Small intestine (tissue), 7 donors: ENCODE measurements around the gene PKMYT1. TPM values are rescaled to one million over a fixed set of nuclear protein-coding genes. Genes with fewer than 3 reads are reported as not detected.
A peak's percentile ranks its signal among the peaks of the same experiment; 100 is the strongest.

ENCODE experiments used
- DNase-seq, 2 donors: peaks; one replicate each; pipeline versions ENCODE4 v3.0.0 to v3.0.0-alpha.2; 2013
- FAIRE-seq: peaks from 2 replicates; lab custom pipeline; 2012; peaks lifted over from hg19 to GRCh38; lab: Jason Lieb, UNC
- H3K27ac ChIP-seq, 3 donors: one replicate each; pipeline ENCODE4 v1.5.1; 2013; ENCODE audit warnings: low read length in 2 of 3, mild to moderate bottlenecking in 2 of 3, control low read depth in 1 of 3, inconsistent platforms in 1 of 3, low read depth in 1 of 3, moderate library complexity in 1 of 3
- H3K27me3 ChIP-seq, 3 donors: one replicate each; pipeline ENCODE4 v1.6.1; 2013; ENCODE audit warnings: low read length in 3 of 3, inconsistent platforms in 1 of 3; ENCODE audit not compliant: control insufficient read depth in 3 of 3, insufficient read depth in 3 of 3
- H3K36me3 ChIP-seq, 3 donors: one replicate each; pipeline ENCODE4 v1.6.1; 2013; ENCODE audit warnings: low read length in 3 of 3, inconsistent platforms in 1 of 3, low read depth in 1 of 3, mild to moderate bottlenecking in 1 of 3, moderate library complexity in 1 of 3; ENCODE audit not compliant: control insufficient read depth in 3 of 3, insufficient read depth in 2 of 3
- H3K4me1 ChIP-seq, 3 donors: one replicate each; pipeline ENCODE4 v1.6.1; 2013; ENCODE audit warnings: low read length in 2 of 3, inconsistent platforms in 1 of 3, low read depth in 1 of 3, mild to moderate bottlenecking in 1 of 3, moderate library complexity in 1 of 3; ENCODE audit not compliant: control insufficient read depth in 3 of 3, insufficient read depth in 2 of 3
- H3K4me3 ChIP-seq, 3 donors: one replicate each; pipeline ENCODE4 v1.5.1; 2013; ENCODE audit warnings: low read length in 3 of 3, control low read depth in 1 of 3, inconsistent platforms in 1 of 3, low read depth in 1 of 3, mild to moderate bottlenecking in 1 of 3, moderate library complexity in 1 of 3
- H3K9me3 ChIP-seq, 2 donors: one replicate each; pipeline ENCODE4 v1.6.1; 2013; ENCODE audit warnings: low read depth in 1 of 2, low read length in 1 of 2; ENCODE audit not compliant: control insufficient read depth in 2 of 2, insufficient read depth in 1 of 2
- WGBS, 3 donors: extraction: QIAGEN DNeasy Blood & Tissue Kit; methylation state at CpG; one replicate each; pipeline ENCODE4 v1.1.7; 2013; 5-methylcytosine and 5-hydroxymethylcytosine counted together
- polyA plus RNA-seq, 4 donors: library from polyadenylated mRNA; stranded (reverse) in 3 of 4; unstranded in 1 of 4; fragments of 200-250 nt in 3 of 4; fragments of 120-200 nt in 1 of 4; gene quantifications; one replicate each; pipeline versions ENCODE4 v1.2.1 to v1.2.3, GENCODE V29; 2013
- donor health status: healthy with polysubstance abuse.
- donor health status: control.
- donor health status: control.
- donor health status: Bipolar disorder and iron deficiency.
- donor health status: healthy.

The PKMYT1 gene
- polyA plus RNA-seq, 4 donors: 2.5 to 24.7 (median 7.0) TPM

DNA sequence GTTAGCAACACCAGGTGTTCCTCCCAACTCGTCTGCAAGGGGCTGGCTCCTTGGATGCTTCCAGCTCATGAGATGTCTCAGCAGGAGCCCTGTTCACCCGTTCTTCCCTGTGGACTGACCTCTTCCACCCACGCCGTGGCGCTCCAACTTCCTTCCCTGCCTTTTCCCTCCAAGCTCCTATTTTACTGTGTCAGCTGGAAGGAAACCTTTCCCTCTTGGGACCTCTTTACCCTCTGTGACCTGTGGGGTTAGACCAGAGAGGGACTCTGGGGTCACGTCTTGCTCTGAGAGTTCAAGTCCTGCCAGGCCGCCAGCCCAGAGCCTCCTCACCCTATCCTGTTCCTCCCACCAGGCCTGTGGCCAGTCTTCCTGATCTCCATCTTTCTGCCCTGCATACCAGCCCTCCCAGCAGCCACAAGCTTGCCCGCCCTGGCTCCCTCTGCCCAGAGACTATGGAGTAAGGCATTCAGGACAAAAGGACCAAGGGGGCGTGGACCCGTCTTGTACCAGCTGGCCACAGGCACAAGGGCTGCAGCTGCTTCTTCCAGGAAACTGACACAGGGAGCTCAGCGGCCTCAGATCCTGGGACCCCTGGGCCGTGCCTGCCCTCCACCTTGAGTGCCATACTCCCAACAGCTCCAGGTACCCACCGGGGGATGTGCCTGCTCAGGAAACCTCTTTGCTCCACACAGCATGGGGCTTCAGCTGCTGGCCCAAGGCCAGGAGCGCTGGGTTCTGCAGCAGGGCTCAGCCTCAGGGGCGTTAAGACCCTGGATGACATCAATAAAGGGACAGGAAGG, 8.1 kb downstream of the PKMYT1 start:
- FAIRE-seq (no peak), DNase-seq (no peak)
- H3K4me3 ChIP-seq: no peak overlapping the region
- peaks cover 8 to 15% (median 8%) of the 10 kb centered on the region in 3 donors for H3K27me3 ChIP-seq
- no peak overlapping the region for H3K27ac ChIP-seq
- WGBS, 3 donors: 79 to 80% (median 79%) methylated on average over 15 of the region's 15 CpGs
- peaks cover 0 to 65% (median 0%) of the 10 kb centered on the region in 3 donors for H3K36me3 ChIP-seq
- peaks cover 0 to 25% (median 3%) of the 10 kb centered on the region in 3 donors for H3K4me1 ChIP-seq
- no peaks in the 10 kb centered on the region for H3K9me3 ChIP-seq

DNA sequence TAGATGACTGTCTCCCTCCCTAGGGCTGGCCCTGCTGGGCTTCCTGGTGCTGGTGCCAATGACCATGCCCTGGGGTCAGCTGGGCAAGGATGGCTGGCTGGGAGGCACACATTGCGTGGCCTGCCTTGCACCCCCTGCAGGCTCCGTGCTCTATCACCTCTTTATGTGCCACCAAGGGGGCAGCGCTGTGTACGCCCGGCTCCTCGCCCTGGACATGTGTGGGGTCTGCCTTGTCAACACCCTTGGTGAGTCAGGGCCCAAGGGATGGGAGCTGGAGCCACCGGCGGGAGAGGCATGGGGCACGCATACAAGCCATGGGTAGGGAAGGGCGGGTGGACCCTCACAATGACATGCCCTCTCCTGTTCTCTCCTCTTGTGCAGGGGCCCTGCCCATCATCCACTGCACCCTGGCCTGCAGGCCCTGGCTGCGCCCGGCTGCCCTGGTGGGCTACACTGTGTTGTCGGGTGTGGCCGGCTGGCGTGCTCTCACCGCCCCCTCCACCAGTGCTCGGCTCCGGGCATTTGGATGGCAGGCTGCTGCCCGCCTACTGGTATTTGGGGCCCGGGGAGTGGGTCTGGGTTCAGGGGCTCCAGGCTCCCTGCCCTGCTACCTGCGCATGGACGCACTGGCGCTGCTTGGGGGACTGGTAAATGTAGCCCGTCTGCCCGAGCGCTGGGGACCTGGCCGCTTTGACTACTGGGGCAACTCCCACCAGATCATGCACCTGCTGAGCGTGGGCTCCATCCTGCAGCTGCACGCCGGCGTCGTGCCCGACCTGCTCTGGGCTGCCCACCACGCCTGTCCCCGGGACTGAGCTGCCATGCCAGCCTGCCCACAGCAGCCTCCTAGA, 8.9 kb downstream of the PKMYT1 start:
- 91 to 94% (median 91%) methylated on average over 33 to 35 of the region's 35 CpGs for WGBS, 3 donors
- Histone ChIP-seq H3K9me3 (no peaks in the 10 kb centered on the region), H3K27me3 (peaks cover 12 to 20% (median 13%) of the 10 kb centered on the region in 3 donors), H3K4me3 (no peak overlapping the region), H3K27ac (no peak overlapping the region), H3K36me3 (peaks cover 0 to 56% (median 0%) of the 10 kb centered on the region in 3 donors), H3K4me1 (peaks cover 3 to 25% (median 3%) of the 10 kb centered on the region in 3 donors)
- FAIRE-seq: no peak
- no peak for DNase-seq

DNA sequence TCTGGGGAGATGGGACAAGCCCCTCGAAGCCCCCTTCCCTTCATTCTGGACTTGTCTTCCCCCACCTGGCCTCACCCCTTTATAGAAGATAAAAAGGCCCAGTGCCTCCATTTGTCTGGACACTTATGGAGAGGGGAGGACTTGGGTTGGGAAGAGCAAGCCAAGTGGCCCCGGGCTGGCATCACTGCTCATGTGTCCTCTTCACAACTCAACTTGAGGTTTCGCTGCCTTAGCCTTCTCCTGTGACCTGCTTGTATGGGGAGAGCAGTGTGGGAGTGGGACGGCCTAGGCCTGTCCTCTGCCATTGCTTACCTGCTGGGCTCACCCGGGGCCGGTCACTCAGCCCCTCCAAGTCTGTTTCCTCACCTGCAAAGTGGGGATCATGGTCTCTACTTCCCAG, 9.7 kb downstream of the PKMYT1 start:
- peaks cover 0 to 49% (median 0%) of the 10 kb centered on the region in 3 donors for H3K36me3 ChIP-seq
- H3K27me3 ChIP-seq: peaks cover 13 to 28% (median 18%) of the 10 kb centered on the region in 3 donors
- 71 to 81% (median 73%) methylated on average over 6 of the region's 6 CpGs for WGBS, 3 donors
- FAIRE-seq (no peak), DNase-seq (no peak)
- H3K9me3 ChIP-seq: no peaks in the 10 kb centered on the region
- H3K27ac ChIP-seq: no peak overlapping the region
- peak overlapping the region in 2 of 3 donors; percentile 63 to 76 for H3K4me3 ChIP-seq
- H3K4me1 ChIP-seq: peaks cover 3 to 25% (median 3%) of the 10 kb centered on the region in 3 donors

DNA sequence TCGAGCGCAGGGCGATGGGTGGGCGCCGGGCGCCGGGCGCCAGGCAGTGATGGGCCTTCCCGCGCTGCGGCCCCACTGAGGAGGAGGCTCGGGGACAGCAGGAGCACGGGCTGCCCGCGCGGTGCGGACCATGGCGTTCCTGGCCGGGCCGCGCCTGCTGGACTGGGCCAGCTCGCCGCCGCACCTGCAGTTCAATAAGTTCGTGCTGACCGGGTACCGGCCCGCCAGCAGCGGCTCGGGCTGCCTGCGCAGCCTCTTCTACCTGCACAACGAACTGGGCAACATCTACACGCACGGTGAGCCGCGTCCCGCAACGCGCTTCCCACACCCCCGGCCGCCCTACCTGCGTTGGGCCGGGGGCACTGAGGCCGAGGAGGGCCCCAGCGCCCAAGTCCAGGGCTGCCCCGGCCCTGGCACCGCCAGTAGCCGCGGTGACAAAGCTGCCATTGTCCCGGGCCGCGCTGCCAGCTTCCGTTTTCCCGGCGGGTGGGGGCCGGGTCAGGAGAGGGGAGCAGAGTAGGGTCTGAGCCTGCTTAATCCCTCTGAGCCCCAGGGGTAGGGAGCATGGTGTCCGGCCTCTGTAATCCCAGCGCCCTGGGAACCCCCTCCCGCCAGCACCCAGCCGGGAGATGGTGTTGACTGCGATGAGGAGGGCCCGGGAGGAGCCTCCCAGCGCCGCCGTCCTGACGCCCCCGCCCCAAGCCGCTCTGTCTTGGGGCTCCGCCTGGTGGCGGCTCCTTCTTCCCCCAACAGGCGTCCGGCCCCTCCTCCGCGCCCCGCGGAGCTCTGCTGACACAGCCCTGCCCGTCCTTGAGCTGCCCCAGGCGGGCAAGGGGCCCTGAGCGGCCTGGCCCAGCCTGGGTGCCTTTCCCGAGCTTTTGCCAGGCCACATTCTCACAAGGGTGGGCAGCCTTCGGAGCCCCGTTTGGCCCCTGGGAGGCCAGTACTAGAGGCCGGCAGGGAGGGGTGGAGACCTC, 10.4 kb downstream of the PKMYT1 start:
- Histone ChIP-seq H3K4me1 (peaks cover 3 to 29% (median 3%) of the 10 kb centered on the region in 3 donors), H3K27ac (peak overlapping the region in 1 of 3 donors; percentile 40), H3K36me3 (peaks cover 0 to 42% (median 0%) of the 10 kb centered on the region in 3 donors), H3K27me3 (peaks cover 13 to 34% (median 19%) of the 10 kb centered on the region in 3 donors), H3K4me3 (peak overlapping the region; percentile 63 to 80 (median 76)), H3K9me3 (no peaks in the 10 kb centered on the region)
- 0 to 2% (median 1%) methylated on average over 52 to 83 of the region's 83 CpGs for WGBS, 3 donors
- DNase-seq (peak; percentile 51 to 85), FAIRE-seq (no peak)

DNA sequence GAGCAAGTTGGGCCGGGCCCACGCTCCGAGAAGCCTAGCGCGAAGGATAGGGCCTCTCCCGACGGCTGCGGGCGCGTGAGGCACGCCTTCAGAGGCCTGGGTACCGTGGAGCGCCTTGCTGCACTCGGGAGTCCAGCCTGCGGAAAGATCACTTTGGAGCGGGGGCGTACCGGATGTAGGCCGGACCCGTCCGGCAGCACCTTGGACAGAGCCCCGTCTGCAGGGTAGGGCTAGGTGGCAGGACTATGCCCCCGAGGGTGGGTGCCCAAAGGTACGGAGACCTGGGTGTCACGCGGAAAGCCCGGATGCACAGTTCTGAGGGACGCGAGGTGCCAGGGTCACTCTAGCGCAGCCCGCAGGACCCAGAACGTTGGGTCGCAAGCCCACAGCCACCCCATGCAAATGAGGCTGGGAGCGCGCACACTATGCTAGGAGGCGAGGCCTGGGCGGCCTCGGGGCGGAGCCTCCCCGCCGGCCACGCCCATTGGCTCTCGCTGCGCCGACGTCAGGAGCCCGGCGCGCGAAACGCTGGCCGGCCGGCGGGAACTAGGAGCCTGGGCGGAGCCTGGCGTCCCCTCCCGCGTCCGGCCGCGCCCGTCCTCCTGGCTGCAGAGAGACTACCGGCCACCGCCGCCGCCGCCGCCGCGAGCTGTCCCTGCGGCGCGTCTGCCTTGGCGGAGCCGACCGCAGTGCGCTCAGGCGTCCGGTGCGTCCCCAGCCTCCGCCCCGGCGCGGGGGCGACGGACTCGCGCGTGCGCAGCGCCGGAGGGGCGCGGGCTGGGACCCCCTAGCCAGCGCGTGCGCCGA, 11.3 kb downstream of the PKMYT1 start, which contains the start of gene PAQR4:
PAQR4 (plus strand) TSS at position 611 of the 807 bp plus-strand sequence. CDS start 327 bp downstream, outside the sequence.
- 1 to 2% (median 1%) methylated on average over 52 to 98 of the region's 98 CpGs for WGBS, 3 donors
- Histone ChIP-seq H3K9me3 (no peaks in the 10 kb centered on the region), H3K4me1 (peaks cover 3 to 37% (median 6%) of the 10 kb centered on the region in 3 donors), H3K27me3 (peaks cover 16 to 43% (median 25%) of the 10 kb centered on the region in 3 donors), H3K36me3 (peaks cover 0 to 34% (median 0%) of the 10 kb centered on the region in 3 donors), H3K4me3 (peak within 1 kb of the TSS; percentile 63 to 80 (median 76)), H3K27ac (peak within 1 kb of the TSS in 2 of 3 donors; percentile 40 to 72)
- FAIRE-seq: no peak
- peak; percentile 88 to 96 for DNase-seq

DNA sequence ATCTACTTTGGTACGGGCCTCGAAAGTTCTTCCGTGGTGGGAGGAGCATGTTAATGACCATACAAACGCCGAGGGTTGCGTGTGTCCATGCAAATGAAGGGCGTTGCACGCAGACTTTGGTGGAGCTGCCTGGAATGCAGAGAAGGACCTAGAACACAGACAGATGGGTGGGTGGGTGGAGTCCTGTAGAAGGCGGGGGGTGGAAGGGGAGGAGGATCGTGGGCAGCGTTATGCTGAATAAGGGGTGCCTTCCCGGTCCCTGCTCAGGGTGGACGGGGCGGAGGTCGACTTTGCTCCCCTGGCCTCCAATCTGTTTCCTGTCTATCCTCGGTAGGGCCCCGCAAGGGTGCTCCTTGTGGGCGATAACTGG, 11.9 kb downstream of the PKMYT1 start:
- peak overlapping the region in 2 of 3 donors; percentile 63 to 76 for H3K4me3 ChIP-seq
- H3K36me3 ChIP-seq: peaks cover 0 to 28% (median 0%) of the 10 kb centered on the region in 3 donors
- FAIRE-seq (no peak), DNase-seq (peak in 1 of 2 donors; percentile 35)
- H3K27ac ChIP-seq: peak overlapping the region in 2 of 3 donors; percentile 11 to 72
- H3K27me3 ChIP-seq: peaks cover 22 to 49% (median 28%) of the 10 kb centered on the region in 3 donors
- H3K4me1 ChIP-seq: peaks cover 3 to 43% (median 9%) of the 10 kb centered on the region in 3 donors
- WGBS, 3 donors: 6 to 11% (median 10%) methylated on average over 18 of the region's 18 CpGs
- H3K9me3 ChIP-seq: no peaks in the 10 kb centered on the region

DNA sequence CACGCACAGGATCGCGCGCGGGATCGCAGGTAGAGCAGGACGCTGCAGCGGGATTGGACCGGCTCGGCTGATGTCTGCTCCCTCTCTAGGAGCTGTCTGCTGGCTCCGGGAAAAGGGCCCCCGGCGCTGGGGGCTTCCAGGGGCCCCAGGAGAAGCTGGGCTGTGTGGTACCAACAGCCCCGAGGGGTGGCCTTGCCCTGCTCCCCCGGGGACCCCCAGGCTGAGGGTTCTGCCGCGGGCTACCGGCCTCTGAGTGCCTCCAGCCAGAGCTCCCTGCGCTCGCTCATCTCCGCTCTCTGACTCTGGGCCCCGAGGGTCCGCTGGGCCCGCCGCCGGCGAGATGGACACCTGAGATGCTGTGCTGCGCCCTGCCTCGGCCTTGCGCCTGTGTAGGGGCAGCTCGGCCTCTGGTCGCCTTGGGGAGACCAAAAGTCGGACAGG, 12.5 kb downstream of the PKMYT1 start:
- peaks cover 22 to 55% (median 30%) of the 10 kb centered on the region in 3 donors for H3K27me3 ChIP-seq
- FAIRE-seq (no peak), DNase-seq (no peak)
- no peak overlapping the region for H3K27ac ChIP-seq
- peaks cover 3 to 45% (median 9%) of the 10 kb centered on the region in 3 donors for H3K4me1 ChIP-seq
- WGBS, 3 donors: 55 to 62% (median 57%) methylated on average over 24 to 33 of the region's 33 CpGs
- H3K4me3 ChIP-seq: no peak overlapping the region
- H3K36me3 ChIP-seq: peaks cover 0 to 22% (median 0%) of the 10 kb centered on the region in 3 donors
- H3K9me3 ChIP-seq: no peaks in the 10 kb centered on the region
